NCI-H748 treated with DMSO at 0.1 percent for 48 hours (cell line): ENCODE measurements around the gene CYB561D1.
A peak's percentile ranks its signal among the peaks of the same experiment; 100 is the strongest.

Source experiments
- DNase-seq: peaks from one replicate; lab custom pipeline; 2025; lab: John Stamatoyannopoulos, UW

Gene CYB561D1

DNA sequence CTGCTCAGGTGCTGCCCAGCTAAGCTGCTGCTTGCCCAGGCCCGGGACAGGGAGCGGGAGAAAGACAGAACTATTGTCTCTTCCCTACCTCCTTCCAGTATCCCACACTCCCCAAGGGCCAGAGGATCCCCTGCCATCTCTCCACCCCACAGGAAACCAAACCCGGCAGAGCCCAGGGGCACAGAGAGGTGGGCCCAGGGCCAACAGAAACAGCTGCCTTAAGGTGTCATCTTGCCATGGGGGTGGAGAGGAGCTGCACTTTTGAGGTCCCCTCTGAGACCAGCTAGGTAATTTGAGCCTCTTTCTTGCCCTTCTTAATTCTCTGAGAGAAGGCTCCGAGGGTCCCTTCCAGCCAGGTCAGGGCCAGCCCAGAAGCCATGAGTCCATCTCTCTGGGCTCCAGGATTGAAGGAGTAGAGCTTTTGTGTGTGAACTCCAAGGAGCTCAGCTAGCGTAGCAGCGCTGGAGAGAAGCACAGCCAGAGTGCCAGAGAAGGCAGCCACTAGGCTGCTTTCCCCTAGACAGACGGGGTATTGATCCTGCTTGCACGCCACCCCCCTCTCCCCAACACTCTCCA, 36.1 kb downstream of the CYB561D1 start:
- no peak for DNase-seq

DNA sequence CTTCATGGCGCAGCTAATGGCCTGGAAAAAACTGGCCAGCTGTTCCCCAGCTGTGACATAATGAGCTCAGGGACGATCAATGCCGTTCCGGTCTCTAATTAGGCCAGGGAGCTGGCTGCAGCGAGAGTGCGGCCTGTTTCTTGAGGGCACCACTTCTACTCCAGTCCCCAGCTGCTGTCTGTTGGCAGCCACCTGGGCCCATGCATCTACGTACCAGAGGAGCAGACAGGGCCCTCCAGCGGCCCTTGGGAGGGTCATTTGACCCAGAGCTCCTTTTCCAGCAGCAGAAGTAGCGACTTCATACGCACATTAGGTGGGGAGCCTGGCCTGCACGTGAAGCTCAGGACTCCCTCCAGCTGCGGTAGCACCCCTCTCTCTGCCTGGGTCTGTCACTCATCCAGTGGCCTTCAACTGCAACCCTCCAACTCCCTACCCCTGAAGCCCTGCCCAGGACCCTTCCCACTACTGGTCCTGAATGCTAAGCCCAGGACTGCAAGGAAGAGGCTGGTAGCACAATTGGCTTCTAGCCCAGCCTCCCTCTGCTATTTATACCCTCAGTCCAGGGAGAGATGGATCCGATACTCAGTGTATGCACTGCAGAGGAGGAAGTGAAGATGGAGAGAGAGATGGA, 36.7 kb downstream of the CYB561D1 start:
- DNase-seq = no peak

DNA sequence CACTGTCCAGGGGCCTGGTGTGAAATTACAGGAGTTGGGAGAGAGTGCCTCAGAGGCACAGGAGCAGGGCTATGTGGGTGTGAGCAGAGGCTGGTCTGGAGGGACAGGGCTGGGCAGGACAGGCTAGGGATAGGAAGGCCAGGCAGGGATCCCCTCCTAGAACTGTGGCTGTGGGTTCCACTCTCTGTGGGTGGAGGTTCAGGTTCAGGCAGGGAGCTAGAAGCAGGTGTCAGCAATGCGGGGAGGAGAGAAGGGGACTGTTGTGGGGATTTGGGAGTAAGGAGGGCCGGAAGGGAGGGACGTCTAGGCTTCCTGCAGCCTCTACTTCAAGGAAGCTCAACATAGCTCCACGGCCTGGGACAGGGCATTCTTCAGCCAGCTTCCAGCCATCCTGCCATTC, 37.5 kb downstream of the CYB561D1 start:
- no peak for DNase-seq

DNA sequence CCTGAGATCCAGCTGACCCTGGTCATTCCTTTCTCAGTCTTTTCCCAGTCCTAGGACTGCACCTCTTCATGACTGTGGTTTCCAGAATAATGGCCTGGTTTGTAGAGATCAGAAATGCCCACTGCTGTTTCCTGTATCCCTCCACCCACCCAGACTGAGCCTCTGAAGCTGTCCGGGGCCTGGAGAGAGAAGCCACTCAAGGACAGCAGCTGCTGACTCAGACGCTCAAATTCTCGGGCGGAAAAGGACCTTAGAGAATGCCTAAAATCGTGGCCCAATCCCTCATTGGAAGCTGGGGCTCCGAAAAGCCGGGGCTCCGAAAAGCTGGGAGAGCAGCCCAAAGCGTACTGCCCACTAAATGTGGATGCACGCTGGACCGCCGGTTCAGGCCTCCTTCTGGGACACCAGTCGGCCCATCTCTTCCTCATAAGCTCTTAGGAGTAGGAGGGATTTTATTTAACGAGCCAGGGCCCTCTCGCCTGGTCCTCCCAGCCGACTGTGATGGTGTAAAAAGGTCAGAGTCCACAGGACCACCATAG, 38.0 kb downstream of the CYB561D1 start:
- DNase-seq = no peak

DNA sequence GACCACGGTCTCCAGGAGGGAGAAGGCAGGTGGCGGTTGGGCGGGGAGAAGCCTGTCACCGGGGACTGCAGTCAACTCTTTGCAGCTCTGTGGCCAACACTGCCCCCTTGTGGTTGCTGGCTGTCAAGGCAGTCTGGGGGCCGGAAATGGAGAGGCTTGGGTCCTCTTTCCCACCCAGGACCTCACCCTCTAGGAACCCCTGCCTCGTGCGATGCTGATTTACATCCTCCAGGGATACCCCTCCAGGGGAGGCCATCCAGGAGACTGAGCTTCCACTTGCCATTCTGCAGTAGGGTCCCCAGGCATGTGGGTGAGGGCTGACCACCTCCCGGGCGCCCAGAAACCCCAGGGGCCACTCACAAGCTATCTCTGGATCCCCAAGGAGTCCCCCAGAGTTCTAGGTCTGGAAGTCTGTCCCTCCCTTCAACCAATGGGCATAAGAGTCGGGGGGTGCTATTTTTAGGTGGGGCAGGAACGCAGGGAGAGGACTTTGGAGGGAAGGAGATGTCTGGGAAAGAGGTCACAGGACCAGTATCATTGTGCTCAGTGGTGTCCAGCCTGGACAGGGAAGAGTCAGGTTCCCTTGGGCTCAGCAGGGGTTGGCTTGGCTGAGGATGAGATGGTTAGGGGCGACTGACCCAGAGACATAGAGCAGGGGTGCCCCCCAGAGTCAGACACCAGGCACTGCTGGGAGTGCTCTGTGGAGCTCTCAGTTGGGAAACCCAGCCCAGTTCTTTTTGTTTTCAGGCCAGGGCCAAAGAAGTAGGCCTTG, 38.7 kb downstream of the CYB561D1 start:
- peak; percentile 54 for DNase-seq

DNA sequence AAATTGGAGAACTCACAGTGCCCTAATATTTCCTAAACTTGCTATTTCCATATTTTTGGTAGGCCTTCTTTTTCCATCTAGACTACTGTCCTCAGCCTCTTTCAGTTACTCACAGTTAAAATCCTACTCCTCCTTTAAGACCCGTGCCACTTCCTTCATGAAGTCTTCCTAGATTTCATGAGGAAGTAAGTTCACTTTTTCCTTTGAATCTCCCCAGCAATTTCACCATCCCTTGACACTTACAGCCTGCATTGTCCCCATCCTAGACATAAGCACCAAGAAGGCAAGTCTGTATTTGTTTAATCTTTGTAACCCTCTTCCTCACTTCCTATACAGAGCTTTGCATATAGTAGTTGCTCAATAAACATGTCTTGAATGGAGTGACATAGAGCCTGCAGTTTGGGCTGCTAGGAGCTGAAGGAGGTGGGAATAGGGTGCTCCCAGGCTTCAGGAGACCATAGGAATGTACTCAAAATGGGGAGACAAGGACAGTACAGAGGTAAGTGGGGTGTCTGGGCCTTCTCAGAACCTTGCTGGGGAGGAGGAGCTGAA, 40.5 kb downstream of the CYB561D1 start:
- DNase-seq = no peak

DNA sequence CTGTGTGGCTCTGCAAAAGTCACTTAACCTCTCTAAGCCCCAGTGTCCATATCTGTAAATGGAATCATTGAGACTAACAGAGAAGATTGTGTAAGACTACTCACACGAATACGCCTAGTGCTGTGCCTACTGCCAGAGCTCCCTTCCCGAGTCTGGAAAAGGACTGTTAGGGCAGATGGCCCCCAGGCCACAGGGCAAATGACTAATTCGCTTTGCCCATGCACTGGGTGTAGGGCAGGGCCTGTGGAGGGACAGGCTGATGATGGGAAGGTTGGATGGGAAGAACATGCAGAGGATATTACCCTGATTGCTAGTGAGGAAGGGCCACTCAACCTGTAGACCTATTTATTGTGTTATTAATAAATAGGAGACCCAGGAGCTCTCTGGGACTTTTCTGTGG, 41.6 kb downstream of the CYB561D1 start:
- no peak for DNase-seq

DNA sequence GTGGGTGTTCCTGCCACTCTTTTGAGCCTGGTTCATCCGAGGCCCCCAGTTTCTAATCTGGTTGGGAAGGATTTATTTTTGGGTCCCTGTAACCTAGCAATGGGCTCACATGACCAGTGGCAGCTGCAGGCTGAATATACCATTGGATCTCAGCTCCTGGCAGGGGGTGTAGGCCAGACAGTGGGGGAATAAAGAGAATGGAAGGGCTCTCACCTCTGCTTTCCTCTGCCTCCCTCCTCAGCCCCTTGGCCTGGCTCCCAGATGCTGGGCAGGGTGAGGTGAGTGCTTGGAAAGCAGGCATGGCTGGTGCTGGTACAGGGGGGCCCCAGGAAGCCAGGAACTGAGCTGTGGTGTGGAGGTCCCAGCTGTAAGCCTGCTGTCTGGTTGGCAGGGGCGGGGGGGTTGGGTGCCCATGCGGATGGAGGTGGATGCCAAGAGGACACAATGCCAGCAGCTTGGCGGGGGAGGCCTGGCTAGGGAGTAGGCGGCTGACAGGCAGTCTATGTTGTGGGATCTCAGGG, 42.1 kb downstream of the CYB561D1 start:
- DNase-seq = no peak

DNA sequence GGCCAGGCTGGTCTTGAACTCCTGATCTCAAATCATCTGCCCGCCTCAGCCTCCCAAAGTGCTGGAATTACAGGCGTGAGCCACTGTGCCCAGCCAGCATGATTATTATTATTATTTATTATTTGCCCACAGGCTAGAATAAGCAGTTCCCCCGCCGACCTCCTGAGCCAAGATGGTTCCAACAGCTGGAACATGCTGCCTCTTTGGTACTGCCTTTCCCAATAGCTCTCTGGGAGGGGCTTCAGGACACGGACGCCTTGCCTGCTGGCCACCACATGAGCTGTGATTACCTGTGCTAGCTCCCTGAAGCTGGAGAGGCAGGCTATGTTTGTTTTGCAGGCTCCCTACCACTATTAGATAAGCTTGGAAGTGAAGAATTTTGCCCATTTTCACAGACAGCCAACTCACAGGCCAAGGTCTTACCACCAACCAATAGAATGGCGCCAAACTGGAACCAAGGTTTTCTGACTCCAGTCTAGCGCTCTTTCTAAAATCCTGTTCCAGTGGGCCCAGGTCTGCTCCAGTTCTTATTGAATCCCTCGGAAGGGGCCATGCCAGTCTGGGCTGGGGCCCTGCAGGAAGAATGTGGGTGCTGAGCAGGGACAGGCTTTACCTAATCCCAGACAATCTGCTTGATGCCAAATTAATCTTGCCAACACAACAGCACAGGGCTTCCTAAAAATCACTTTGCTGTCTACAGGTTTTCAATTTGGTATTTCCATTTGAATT, 43.7 kb downstream of the CYB561D1 start:
- DNase-seq = no peak

DNA sequence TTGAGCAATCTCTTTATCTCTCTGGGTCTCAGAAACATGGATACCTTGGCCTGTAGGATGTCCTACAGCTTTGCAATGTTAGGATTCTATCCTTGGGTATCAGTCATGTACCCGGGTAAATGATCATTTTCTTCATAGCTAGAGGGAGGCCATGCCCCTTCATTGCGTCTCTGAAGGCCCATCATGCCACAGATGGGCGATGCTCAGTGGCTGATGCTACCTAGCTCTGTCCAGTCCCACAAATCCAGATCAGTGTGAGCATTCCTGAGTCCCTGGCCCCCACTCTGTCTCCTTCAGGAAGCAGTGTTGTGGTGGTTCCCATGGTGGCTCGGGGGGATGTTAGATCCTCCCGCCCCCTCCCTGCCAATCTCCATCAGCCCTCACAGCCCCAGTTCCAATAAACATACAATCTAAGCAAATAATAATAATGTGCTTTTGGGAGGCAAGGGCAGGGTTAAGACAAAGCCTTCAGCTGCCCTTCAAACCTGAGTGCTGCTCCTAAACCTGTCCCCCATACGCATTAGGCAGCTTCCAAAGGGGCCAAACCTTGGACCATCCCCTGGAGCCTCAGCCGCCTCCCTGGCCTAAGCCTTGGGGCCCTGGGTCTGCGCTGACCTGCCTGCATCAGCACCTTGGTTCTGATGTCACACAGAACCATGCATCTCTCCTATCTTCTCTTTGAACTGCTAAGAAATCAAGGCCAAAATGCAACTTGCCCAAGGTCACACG, 45.1 kb downstream of the CYB561D1 start:
- no peak for DNase-seq

DNA sequence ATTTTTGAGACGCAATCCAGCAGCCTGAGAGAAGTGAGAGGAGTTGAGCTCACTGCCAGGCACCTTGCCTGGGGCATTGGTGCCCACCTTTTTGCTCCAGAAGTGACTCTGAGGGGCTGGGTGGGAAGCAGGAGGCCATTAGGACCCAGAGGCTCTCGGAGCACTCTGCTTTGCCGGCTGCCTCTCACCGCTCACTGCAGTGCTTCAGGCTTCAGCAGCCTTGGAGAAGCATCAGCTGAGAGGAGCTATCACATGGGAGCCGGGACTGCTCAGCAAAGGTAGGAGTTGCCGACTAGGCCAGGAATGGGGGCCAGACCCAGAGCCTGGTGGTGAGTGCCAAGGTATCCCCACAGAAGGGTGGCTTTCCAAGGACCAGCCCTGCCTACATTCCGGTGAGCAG, 45.8 kb downstream of the CYB561D1 start, which contains the start of gene GPR61:
Gene GPR61 (plus strand): TSS at position 197 of the 400 bp plus-strand sequence. CDS start 3,151 bp downstream, outside the sequence.
- no peak for DNase-seq

DNA sequence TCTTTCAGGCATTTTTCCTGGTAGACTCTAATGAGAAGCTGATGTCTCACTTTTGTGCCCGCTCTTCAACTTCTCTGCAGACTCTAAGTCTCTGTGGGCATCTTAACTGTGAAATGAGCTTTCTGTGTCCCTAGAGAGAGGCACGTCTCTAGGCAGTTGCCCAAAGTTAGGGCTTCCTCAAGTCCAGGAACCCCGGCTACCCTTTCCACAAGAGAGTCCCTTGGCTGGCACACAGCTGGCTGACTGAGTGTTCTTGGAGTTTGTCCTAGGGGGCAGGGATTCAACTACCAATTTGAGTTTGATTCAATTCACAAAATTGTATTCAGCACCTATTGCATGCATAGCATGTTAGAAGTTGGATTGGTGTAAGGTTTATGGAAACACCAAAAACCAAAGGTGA, 47.2 kb downstream of the CYB561D1 start:
- no peak for DNase-seq

DNA sequence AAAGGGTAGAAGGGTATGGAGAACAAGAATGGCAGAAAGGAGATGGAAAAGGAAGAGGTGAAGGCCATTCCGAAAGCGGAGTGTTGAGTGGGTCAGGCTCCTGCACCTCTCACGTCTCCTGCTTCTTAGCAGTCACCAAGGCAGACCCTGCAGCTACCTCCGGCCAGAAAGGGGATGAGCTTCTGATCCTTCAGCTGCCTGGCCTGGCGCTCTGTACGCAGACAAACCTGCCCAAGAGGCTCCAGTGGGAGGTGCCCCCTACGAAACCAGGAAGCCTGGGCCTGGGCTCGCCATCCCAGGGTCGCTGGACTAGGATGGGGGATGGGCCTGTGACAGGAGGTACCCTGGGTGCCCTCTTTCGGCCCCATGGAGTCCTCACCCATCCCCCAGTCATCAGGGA, 48.8 kb downstream of the CYB561D1 start:
- DNase-seq = no peak

DNA sequence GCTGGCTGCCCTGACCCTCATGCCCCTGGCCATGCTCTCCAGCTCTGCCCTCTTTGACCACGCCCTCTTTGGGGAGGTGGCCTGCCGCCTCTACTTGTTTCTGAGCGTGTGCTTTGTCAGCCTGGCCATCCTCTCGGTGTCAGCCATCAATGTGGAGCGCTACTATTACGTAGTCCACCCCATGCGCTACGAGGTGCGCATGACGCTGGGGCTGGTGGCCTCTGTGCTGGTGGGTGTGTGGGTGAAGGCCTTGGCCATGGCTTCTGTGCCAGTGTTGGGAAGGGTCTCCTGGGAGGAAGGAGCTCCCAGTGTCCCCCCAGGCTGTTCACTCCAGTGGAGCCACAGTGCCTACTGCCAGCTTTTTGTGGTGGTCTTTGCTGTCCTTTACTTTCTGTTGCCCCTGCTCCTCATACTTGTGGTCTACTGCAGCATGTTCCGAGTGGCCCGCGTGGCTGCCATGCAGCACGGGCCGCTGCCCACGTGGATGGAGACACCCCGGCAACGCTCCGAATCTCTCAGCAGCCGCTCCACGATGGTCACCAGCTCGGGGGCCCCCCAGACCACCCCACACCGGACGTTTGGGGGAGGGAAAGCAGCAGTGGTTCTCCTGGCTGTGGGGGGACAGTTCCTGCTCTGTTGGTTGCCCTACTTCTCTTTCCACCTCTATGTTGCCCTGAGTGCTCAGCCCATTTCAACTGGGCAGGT, 49.5 kb downstream of the CYB561D1 start:
- DNase-seq = no peak

DNA sequence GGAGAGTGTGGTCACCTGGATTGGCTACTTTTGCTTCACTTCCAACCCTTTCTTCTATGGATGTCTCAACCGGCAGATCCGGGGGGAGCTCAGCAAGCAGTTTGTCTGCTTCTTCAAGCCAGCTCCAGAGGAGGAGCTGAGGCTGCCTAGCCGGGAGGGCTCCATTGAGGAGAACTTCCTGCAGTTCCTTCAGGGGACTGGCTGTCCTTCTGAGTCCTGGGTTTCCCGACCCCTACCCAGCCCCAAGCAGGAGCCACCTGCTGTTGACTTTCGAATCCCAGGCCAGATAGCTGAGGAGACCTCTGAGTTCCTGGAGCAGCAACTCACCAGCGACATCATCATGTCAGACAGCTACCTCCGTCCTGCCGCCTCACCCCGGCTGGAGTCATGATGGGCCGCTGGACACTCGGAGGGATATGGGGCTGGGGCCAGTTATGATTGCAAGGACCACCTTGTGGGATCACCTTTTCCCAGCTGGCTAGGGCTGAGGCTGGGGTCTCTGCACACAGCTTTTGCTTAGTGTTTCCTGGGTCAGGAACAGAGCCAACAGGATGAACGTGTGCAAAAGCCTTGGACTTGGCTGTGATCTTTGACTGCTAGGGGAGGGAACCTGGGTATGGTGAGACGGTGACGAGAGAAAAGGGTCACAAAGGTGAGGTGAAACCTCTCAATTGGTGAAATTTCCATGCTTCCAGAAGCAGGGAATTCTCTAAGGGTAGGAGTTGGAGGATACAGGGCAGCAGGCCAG, 50.3 kb downstream of the CYB561D1 start:
- no peak for DNase-seq

DNA sequence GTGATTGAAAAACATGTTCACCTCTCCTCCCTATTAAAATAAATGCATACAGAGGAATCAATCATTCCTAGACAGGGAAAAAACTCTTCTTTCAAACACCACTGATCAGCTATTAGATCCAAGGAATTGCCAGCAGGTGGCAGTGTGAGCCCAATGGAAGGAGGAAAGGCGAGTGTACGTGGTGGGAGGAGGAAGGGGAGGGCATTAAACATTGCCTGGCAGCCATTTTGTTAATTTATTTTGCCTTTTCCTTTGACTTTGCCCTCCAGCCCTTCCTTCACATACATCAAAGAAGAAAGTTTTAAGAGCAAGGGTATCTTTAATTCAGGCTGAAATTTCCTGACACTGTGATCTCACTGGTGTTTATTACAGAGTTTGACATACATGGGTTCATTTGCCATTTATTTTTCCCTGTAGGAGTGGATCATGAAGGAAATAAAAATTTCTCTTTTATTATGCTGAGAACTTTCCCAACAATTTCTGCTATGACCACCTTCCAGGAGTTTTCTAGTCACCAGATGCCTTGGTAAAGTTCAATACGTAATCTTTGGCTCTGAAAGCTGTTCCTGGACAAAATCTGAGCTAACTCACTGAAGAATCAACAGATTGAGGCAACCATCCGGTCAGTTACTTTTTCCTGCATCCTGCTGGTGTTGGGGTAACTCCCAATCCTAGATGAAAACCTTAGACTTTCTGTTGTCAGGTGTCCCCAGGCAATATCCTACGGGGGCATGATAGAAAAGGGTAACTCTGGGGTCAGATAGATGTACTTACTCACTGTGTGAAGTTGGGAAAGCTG, 52.6 kb downstream of the CYB561D1 start:
- peak; percentile 90 for DNase-seq

DNA sequence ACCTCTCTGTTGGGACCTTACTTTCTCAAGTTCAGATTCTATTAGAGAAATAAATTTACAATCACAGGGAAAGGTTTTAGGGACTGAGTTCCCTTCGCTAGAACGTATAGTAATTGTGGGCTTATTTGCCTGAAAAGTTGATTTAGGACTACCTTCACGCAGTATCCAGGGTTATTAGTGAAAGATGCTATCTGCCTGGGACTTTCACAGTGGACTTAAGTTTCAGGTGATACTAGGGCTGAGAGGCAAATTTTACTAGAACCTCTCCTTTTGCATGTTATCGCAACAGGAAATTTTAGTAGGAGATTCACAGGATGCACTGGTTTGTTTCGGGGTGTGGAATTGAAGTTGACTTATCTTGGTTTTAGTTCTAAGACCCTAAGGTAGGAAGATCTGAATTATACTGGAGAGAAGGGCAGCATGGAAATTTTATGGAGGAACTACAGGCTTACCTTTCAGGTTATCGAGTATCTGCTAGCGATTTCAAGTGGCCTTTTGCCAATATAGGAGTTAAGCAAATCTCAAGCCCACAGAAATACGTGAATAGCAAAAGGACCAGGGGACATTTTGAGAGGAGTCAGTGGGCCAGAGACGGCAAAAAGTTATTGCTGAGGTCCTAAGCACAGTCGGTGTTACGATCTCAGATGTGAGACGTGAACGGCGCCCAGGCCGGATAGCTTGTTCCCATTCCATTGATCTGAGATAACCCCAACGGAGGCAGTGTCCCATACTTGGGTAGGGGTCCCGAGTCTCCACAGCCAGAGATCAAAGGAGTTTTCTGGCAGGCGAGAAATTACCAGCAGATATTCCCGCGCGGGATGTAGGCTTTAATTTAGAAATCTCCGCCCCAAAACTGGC, 53.8 kb downstream of the CYB561D1 start:
- peak; percentile 11 for DNase-seq
